Osteoblast (primary cell): ENCODE measurements around the gene NDUFA13. TPM values are rescaled to one million over a fixed set of nuclear protein-coding genes. Genes with fewer than 3 reads are reported as not detected.
A peak's percentile ranks its signal among the peaks of the same experiment; 100 is the strongest.

ENCODE experiments used
- DNase-seq: peaks from one replicate; pipeline ENCODE4 v3.0.0; 2011; ENCODE audit warnings: low spot score, mixed read lengths; ENCODE audit not compliant: insufficient read length; ENCODE audit errors: missing footprints
- H2AFZ ChIP-seq: 2 replicates; pipeline ENCODE4 v1.6.0; 2011; ENCODE audit warnings: mild to moderate bottlenecking, low read length
- H3K27ac ChIP-seq: 2 replicates; pipeline ENCODE4 v1.5.1; 2011; ENCODE audit warnings: mild to moderate bottlenecking, low read depth, low read length, moderate library complexity
- H3K27me3 ChIP-seq: 2 replicates; pipeline ENCODE4 v1.6.0; 2012; ENCODE audit warnings: mild to moderate bottlenecking, control low read depth, inconsistent platforms, low read length, moderate library complexity; ENCODE audit not compliant: insufficient read depth
- H3K36me3 ChIP-seq: 2 replicates; pipeline ENCODE4 v1.5.1; 2011; ENCODE audit warnings: mild to moderate bottlenecking, low read length, control low read depth, moderate library complexity; ENCODE audit not compliant: insufficient read depth
- H3K4me1 ChIP-seq: 2 replicates; pipeline ENCODE4 v1.5.1; 2011; ENCODE audit warnings: mild to moderate bottlenecking, low read length, control low read depth, moderate library complexity; ENCODE audit not compliant: insufficient read depth
- H3K4me2 ChIP-seq: 2 replicates; pipeline ENCODE4 v1.6.0; 2011; ENCODE audit warnings: mild to moderate bottlenecking, low read length; ENCODE audit not compliant: insufficient read depth
- H3K4me3 ChIP-seq: fragments of 200-600 bp; sonication (generic); 3 replicates; pipeline ENCODE4 v1.5.1; 2012; ENCODE audit warnings: mild to moderate bottlenecking, low read length, inconsistent platforms; ENCODE audit not compliant: insufficient read depth
- H3K79me2 ChIP-seq: 2 replicates; pipeline ENCODE4 v1.6.0; 2012; ENCODE audit warnings: mild to moderate bottlenecking, low read length, control low read depth, inconsistent platforms; ENCODE audit not compliant: insufficient read depth
- H3K9me3 ChIP-seq: 2 replicates; pipeline ENCODE4 v1.5.1; 2011; ENCODE audit warnings: low read depth, low read length, control low read depth
- H4K20me1 ChIP-seq: 2 replicates; pipeline ENCODE4 v1.6.0; 2012; ENCODE audit warnings: mild to moderate bottlenecking, low read length, control low read depth; ENCODE audit not compliant: insufficient read depth
- CTCF ChIP-seq: IDR thresholded peaks from 2 replicates; pipeline ENCODE4 v1.5.1; 2011; ENCODE audit warnings: mild to moderate bottlenecking, low read depth, low read length, moderate library complexity; ENCODE audit errors: extremely low read depth
- total RNA-seq: library from RNA; depleted of rRNA; stranded (reverse); fragments of >200 nt; gene quantifications from 2 replicates; pipeline ENCODE4 v1.2.3, GENCODE V29; 2012

NDUFA13 gene
- total RNA-seq, 1 donor, result 160 TPM

- H3K4me3 ChIP-seq, result no peak overlapping the region
- peak; percentile 75 for DNase-seq
- H3K27me3 ChIP-seq, result no peaks in the 10 kb centered on the region
- no peak overlapping the region for H3K4me2 ChIP-seq
- H4K20me1 ChIP-seq, result peaks cover 22% of the 10 kb centered on the region
- H3K36me3 ChIP-seq, result peaks cover 33% of the 10 kb centered on the region
- no peak overlapping the region for H3K27ac ChIP-seq
- H3K79me2 ChIP-seq, result peaks cover 82% of the 10 kb centered on the region
- no peak for TF ChIP-seq CTCF
- H3K4me1 ChIP-seq, result peaks cover 29% of the 10 kb centered on the region
- no peaks in the 10 kb centered on the region for H3K9me3 ChIP-seq
- H2AFZ ChIP-seq, result no peak overlapping the region
Measured at GRCh38 chr19:19491321-19492025, 24.6 kb upstream of the NDUFA13 start.

GRCh38 chr19:19492026-19492610, 23.9 kb upstream of the NDUFA13 start:
- no peaks in the 10 kb centered on the region for H3K27me3 ChIP-seq
- no peaks in the 10 kb centered on the region for H3K9me3 ChIP-seq
- peak; percentile 6 for DNase-seq
- peaks cover 38% of the 10 kb centered on the region for H3K36me3 ChIP-seq
- H3K4me1 ChIP-seq, result peaks cover 29% of the 10 kb centered on the region
- peaks cover 79% of the 10 kb centered on the region for H3K79me2 ChIP-seq
- H3K4me2 ChIP-seq, result no peak overlapping the region
- H3K27ac ChIP-seq, result no peak overlapping the region
- H3K4me3 ChIP-seq, result no peak overlapping the region
- no peak overlapping the region for H2AFZ ChIP-seq
- no peak for TF ChIP-seq CTCF
- H4K20me1 ChIP-seq, result peaks cover 22% of the 10 kb centered on the region

GRCh38 chr19:19493841-19494546, 22.0 kb upstream of the NDUFA13 start:
- DNase-seq, result peak; percentile 87

More at GRCh38 chr19:19493841-19494546, 22.0 kb upstream of the NDUFA13 start:
- Histone ChIP-seq H4K20me1 (peaks cover 22% of the 10 kb centered on the region), H3K27me3 (no peaks in the 10 kb centered on the region), H2AFZ (no peak overlapping the region), H3K27ac (peak overlapping the region; percentile 33), H3K36me3 (peaks cover 43% of the 10 kb centered on the region), H3K4me3 (no peak overlapping the region), H3K4me1 (peaks cover 19% of the 10 kb centered on the region), H3K79me2 (peaks cover 75% of the 10 kb centered on the region), H3K4me2 (no peak overlapping the region), H3K9me3 (no peaks in the 10 kb centered on the region)
- TF ChIP-seq CTCF, result no peak
